K562 (cell line): Measurements from ENCODE around the gene PPT2. TPM values are rescaled to one million over a fixed set of nuclear protein-coding genes. Genes with fewer than 3 reads are reported as not detected.
A peak's percentile ranks its signal among the peaks of the same experiment; 100 is the strongest.

Source experiments
- ATAC-seq: fragments of 200-7000 bp; cut with Tn5 transposase; 3 replicates; pipeline ENCODE4 v1.9.1; 2020; ENCODE audit warnings: moderate library complexity
- BruUV-seq: library from RNA; stranded (reverse); fragments of 400-500 nt; replicated peaks from 2 replicates; lab custom pipeline; 2021; lab: Mats Ljungman, UMichigan
- CTCF ChIA-PET: fragments of 300-600 bp; formaldehyde crosslinking; extraction: SDS; loops from one replicate; lab custom pipeline; 2021; ENCODE audit warnings: low intra/inter-chr PET ratio; lab: Yijun Ruan, JAX
- POLR2A ChIA-PET: fragments of 300-600, 350-650 bp; sonication (Branson Sonifier 250); formaldehyde crosslinking; extraction: SDS; loops from one replicate; lab custom pipeline; 2021; ENCODE audit warnings: antibody characterized with exemption, inconsistent platforms; lab: Yijun Ruan, JAX
- DNase-seq, 4 experiments: peaks; one replicate each; pipeline versions ENCODE4 v3.0.0 to v3.0.0-alpha.2; 2011 to 2018; ENCODE audit warnings: low spot score in 3 of 4, mixed read lengths in 3 of 4; ENCODE audit errors: extremely low read depth in 1 of 4
- FAIRE-seq: peaks from 2 replicates; lab custom pipeline; 2011; peaks lifted over from hg19 to GRCh38; lab: Jason Lieb, UNC
- H2AFZ ChIP-seq: 2 replicates; pipeline ENCODE4 v1.6.0; 2011; ENCODE audit warnings: low read depth, low read length, control low read depth, inconsistent platforms
- H3K27ac ChIP-seq: fragments of 200-600 bp; 3 replicates; pipeline ENCODE4 v1.8.0; 2011; ENCODE audit warnings: low read depth, mild to moderate bottlenecking, control low read depth, inconsistent platforms, low read length, moderate library complexity, mixed read lengths; ENCODE audit errors: extremely low read depth
- H3K27me3 ChIP-seq, 2 experiments: fragments of 300-600 bp in 1 of 2; 2 replicates in 1 of 2; 3 replicates in 1 of 2; pipeline versions ENCODE4 v1.6.0 to v1.8.0; 2011; ENCODE audit warnings: inconsistent platforms in 2 of 2, low read length in 2 of 2, mild to moderate bottlenecking in 1 of 2, mixed read lengths in 1 of 2, moderate library complexity in 1 of 2; ENCODE audit not compliant: control insufficient read depth in 2 of 2, insufficient read depth in 2 of 2
- H3K36me3 ChIP-seq: fragments of 300-600 bp; 3 replicates; pipeline ENCODE4 v1.8.0; 2011; ENCODE audit warnings: mild to moderate bottlenecking, low read length, inconsistent platforms; ENCODE audit not compliant: control insufficient read depth, insufficient read depth
- H3K4me1 ChIP-seq, 2 experiments: fragments of 200-600 bp in 1 of 2; replicated peaks in 1 of 2; 2 replicates in 1 of 2; 3 replicates in 1 of 2; pipeline versions ENCODE4 v1.5.1 to v1.8.0; 2011; ENCODE audit warnings: inconsistent platforms in 2 of 2, low read length in 2 of 2, mild to moderate bottlenecking in 1 of 2, mixed read lengths in 1 of 2, moderate library complexity in 1 of 2; ENCODE audit not compliant: control insufficient read depth in 2 of 2, insufficient read depth in 2 of 2
- H3K4me2 ChIP-seq: 2 replicates; pipeline ENCODE4 v1.6.1; 2011; ENCODE audit warnings: low read length, control low read depth, inconsistent platforms, mixed read lengths; ENCODE audit not compliant: insufficient read depth
- H3K4me3 ChIP-seq: fragments of 200-600 bp; sonication (generic), shearing (Covaris generic); 2 replicates; pipeline ENCODE4 v1.5.1; 2016; ENCODE audit warnings: control low read depth, inconsistent platforms
- H3K79me2 ChIP-seq: fragments of 200-600 bp; 3 replicates; pipeline ENCODE4 v1.8.0; 2011; ENCODE audit warnings: low read length, inconsistent platforms; ENCODE audit not compliant: control insufficient read depth, insufficient read depth
- H3K9ac ChIP-seq, 2 experiments: 2 replicates each; pipeline versions ENCODE4 v1.6.0 to v1.6.1; 2011; ENCODE audit warnings: low read depth in 2 of 2, low read length in 2 of 2, control low read depth in 1 of 2, inconsistent platforms in 1 of 2, mild to moderate bottlenecking in 1 of 2, mixed read lengths in 1 of 2; ENCODE audit not compliant: insufficient read depth in 1 of 2
- H3K9me1 ChIP-seq: one replicate; pipeline ENCODE4 v1.6.0; 2011; ENCODE audit warnings: inconsistent platforms, mild to moderate bottlenecking, low read length, moderate library complexity; ENCODE audit not compliant: control insufficient read depth, insufficient read depth
- H3K9me3 ChIP-seq: replicated peaks from 2 replicates; pipeline ENCODE4 v1.5.1; 2011; ENCODE audit warnings: low read depth, low read length, inconsistent platforms; ENCODE audit not compliant: control insufficient read depth, insufficient read depth
- H4K20me1 ChIP-seq: replicated peaks from 2 replicates; pipeline ENCODE4 v1.6.1; 2011; ENCODE audit warnings: low read length, inconsistent platforms, mixed read lengths; ENCODE audit not compliant: control insufficient read depth, insufficient read depth
- BRD9 ChIP-seq: fragments of 450-650 bp; IDR thresholded peaks from 2 replicates; pipeline ENCODE4 v1.6.1; 2018; ENCODE audit warnings: low read depth; ENCODE audit not compliant: partially characterized antibody
- CEBPB ChIP-seq: fragments of 450-650 bp; IDR thresholded peaks from 2 replicates; pipeline ENCODE4 v1.6.1; 2016; ENCODE audit warnings: missing genetic modification characterization, missing compliant biosample characterization
- HDAC2 ChIP-seq: fragments of 450-650 bp; IDR thresholded peaks from 2 replicates; pipeline ENCODE4 v1.6.1; 2016; ENCODE audit warnings: mild to moderate bottlenecking
- JUND ChIP-seq, 2 experiments: IDR thresholded peaks; 2 replicates in 1 of 2; 3 replicates in 1 of 2; pipeline ENCODE4 v1.6.1; 2011; ENCODE audit warnings: borderline replicate concordance in 2 of 2, low read depth in 2 of 2, low read length in 2 of 2, improper control_type of control experiment in 1 of 2, missing biosample characterization in 1 of 2, missing genetic modification characterization in 1 of 2, missing genetic modification reagents in 1 of 2
- POU5F1 ChIP-seq: fragments of 150-350 bp; IDR thresholded peaks from 2 replicates; pipeline ENCODE4 v1.6.1; 2014; ENCODE audit warnings: borderline replicate concordance, low read length, low read depth, mild to moderate bottlenecking; ENCODE audit not compliant: partially characterized antibody
- SAP30 ChIP-seq: fragments of 200-600 bp; sonication (generic); IDR thresholded peaks from 2 replicates; pipeline ENCODE4 v1.6.1; 2012; ENCODE audit warnings: borderline replicate concordance, low read depth, mild to moderate bottlenecking, moderate library complexity, low read length, control low read depth, inconsistent platforms; ENCODE audit not compliant: insufficient read depth, poor library complexity, severe bottlenecking
- TBP ChIP-seq: optimal IDR thresholded peaks from 2 replicates; pipeline ENCODE3; 2011; ENCODE audit warnings: low read depth, low read length, improper control_type of control experiment
- ZZZ3 ChIP-seq: fragments of 450-650 bp; IDR thresholded peaks from 2 replicates; pipeline ENCODE4 v1.6.1; 2016; ENCODE audit warnings: antibody characterized with exemption, mild to moderate bottlenecking, moderate library complexity
- WGBS: fragments of 100-300 bp; shearing (Covaris generic); methylation state at CpG from one replicate; pipeline ENCODE4 v1.1.6; 2016; ENCODE audit warnings: low coverage, mixed read lengths; ENCODE audit not compliant: insufficient coverage; ENCODE audit errors: missing lambda C conversion rate; 5-methylcytosine and 5-hydroxymethylcytosine counted together
- in situ Hi-C: fragments of 300-500 bp; cut with MboI; formaldehyde crosslinking; loops from 4 replicates; pipeline ENCODE4 v1.15.0; 2018; ENCODE audit warnings: inconsistent platforms, mixed read lengths
- intact Hi-C: fragments of 100-400 bp; cut with micrococcal nuclease; formaldehyde crosslinking; loops from 2 replicates; pipeline ENCODE4 v1.14.2; 2022
- polyA plus RNA-seq, 8 experiments: library from polyadenylated mRNA; depleted of rRNA in 4 of 8; stranded (reverse) in 5 of 8; unstranded in 3 of 8; fragments of >200 nt; fragmentation: Nextera tagmentation in 2 of 8; fragmentation: Illumina TruSeq in 1 of 8; extraction: Ambion mirVana in 2 of 8; extraction: Trizol in 1 of 8; gene quantifications; 2 replicates each; pipeline versions ENCODE4 v1.2.1 to v1.2.3, GENCODE V29; 2011 to 2014; ENCODE audit warnings: inconsistent platforms in 1 of 8, missing spikeins in 1 of 8
- total RNA-seq, 7 experiments: library from RNA; depleted of rRNA in 6 of 7; stranded (reverse); fragments of >200 nt in 6 of 7; fragmentation: Illumina TruSeq in 2 of 7; extraction: Trizol in 2 of 7; gene quantifications; 2 replicates each; pipeline versions ENCODE4 v1.2.1 to v1.2.3, GENCODE V29; 2011 to 2021; ENCODE audit warnings: low replicate concordance in 1 of 7
- TF ChIP-seq, protein P1 (sequence below): fragments of 250-450 bp; sonication (Bioruptor Pico); IDR thresholded peaks from 2 replicates; pipeline ENCODE4 v1.4.0; 2020
- TF ChIP-seq, protein P2 (sequence below): fragments of 450-650 bp; IDR thresholded peaks from 2 replicates; pipeline ENCODE4 v1.6.1; 2016; ENCODE audit warnings: borderline replicate concordance

The PPT2 gene
- total and polyA plus RNA-seq, 9 of the 15 experiments (the other 6 are each of a cell fraction or from before 2014, with no cell fraction given), result 27.4 to 98.8 (median 69.9) TPM

GRCh38 chr6:32129297-32130088 is 24.4 kb upstream of the PPT2 start:
- Histone ChIP-seq H3K9ac (peak overlapping the region; percentile 69 to 90), H3K36me3 (peaks cover 24% of the 10 kb centered on the region; the same call in 2 of the 3 replicates), H3K27ac (peak overlapping the region; percentile 83), H3K9me3 (no peaks in the 10 kb centered on the region), H3K4me2 (peak overlapping the region; percentile 90), H4K20me1 (no peaks in the 10 kb centered on the region), H3K79me2 (peaks cover 39% of the 10 kb centered on the region), H2AFZ (peak overlapping the region; percentile 74), H3K27me3 (no peaks in the 10 kb centered on the region), H3K4me3 (peak overlapping the region; percentile 91), H3K4me1 (peaks cover 38 to 39% of the 10 kb centered on the region in 2 experiments), H3K9me1 (no peaks in the 10 kb centered on the region)
- POLR2A ChIA-PET, result interaction anchor here (0.6 to 3.9 kb wide), 24 partner anchors 8 to 1815 kb away, joined by 3 to 23 read pairs (median 4); partner anchors contain the start of genes AGPAT1, DXO, EGFL8 and HSPA1B
- 2% methylated on average over 22 of the region's 22 CpGs for WGBS
- FAIRE-seq, result no peak
- intact Hi-C loops (loop anchor here (1.0 to 5.0 kb wide), 5 partner anchors 25 to 1073 kb away; partner anchors contain the start of genes AGPAT1, HSD17B8, PPT2 and RXRB), in situ Hi-C loops (no loop called here)
- BruUV-seq, result TSS peak; percentile 58
- CTCF ChIA-PET, result no interaction called here
- peak; percentile 35 for ATAC-seq
- peak in 3 of 4 experiments; percentile 37 to 73 (median 48) for DNase-seq
- TF ChIP-seq POU5F1 (peak; percentile 85), HDAC2 (peak; percentile 11; the same call in 1 of the 2 replicates), TBP (peak; percentile 16), BRD9 (peak; percentile 31), SAP30 (peak; percentile 21), ZZZ3 (no peak), JUND (IDR thresholded peaks at IDR 0.05; ENCODE audit: borderline replicate concordance, low read depth, low read length) (peak; percentile 18; the same call in 1 of the 2 replicates), JUND (tag; IDR thresholded peaks at IDR 0.05; ENCODE audit: borderline replicate concordance, low read depth, low read length) (no peak), CEBPB (tag) (no peak)
- TF ChIP-seq, protein P1, sequence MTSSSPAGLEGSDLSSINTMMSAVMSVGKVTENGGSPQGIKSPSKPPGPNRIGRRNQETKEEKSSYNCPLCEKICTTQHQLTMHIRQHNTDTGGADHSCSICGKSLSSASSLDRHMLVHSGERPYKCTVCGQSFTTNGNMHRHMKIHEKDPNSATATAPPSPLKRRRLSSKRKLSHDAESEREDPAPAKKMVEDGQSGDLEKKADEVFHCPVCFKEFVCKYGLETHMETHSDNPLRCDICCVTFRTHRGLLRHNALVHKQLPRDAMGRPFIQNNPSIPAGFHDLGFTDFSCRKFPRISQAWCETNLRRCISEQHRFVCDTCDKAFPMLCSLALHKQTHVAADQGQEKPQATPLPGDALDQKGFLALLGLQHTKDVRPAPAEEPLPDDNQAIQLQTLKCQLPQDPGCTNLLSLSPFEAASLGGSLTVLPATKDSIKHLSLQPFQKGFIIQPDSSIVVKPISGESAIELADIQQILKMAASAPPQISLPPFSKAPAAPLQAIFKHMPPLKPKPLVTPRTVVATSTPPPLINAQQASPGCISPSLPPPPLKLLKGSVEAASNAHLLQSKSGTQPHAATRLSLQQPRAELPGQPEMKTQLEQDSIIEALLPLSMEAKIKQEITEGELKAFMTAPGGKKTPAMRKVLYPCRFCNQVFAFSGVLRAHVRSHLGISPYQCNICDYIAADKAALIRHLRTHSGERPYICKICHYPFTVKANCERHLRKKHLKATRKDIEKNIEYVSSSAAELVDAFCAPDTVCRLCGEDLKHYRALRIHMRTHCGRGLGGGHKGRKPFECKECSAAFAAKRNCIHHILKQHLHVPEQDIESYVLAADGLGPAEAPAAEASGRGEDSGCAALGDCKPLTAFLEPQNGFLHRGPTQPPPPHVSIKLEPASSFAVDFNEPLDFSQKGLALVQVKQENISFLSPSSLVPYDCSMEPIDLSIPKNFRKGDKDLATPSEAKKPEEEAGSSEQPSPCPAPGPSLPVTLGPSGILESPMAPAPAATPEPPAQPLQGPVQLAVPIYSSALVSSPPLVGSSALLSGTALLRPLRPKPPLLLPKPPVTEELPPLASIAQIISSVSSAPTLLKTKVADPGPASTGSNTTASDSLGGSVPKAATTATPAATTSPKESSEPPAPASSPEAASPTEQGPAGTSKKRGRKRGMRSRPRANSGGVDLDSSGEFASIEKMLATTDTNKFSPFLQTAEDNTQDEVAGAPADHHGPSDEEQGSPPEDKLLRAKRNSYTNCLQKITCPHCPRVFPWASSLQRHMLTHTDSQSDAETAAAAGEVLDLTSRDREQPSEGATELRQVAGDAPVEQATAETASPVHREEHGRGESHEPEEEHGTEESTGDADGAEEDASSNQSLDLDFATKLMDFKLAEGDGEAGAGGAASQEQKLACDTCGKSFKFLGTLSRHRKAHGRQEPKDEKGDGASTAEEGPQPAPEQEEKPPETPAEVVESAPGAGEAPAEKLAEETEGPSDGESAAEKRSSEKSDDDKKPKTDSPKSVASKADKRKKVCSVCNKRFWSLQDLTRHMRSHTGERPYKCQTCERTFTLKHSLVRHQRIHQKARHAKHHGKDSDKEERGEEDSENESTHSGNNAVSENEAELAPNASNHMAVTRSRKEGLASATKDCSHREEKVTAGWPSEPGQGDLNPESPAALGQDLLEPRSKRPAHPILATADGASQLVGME (CRISPR knock-in tag), result 0 out of 2 replicates have a peak, but pooled peaks have one; percentile 15
- TF ChIP-seq, protein P2, sequence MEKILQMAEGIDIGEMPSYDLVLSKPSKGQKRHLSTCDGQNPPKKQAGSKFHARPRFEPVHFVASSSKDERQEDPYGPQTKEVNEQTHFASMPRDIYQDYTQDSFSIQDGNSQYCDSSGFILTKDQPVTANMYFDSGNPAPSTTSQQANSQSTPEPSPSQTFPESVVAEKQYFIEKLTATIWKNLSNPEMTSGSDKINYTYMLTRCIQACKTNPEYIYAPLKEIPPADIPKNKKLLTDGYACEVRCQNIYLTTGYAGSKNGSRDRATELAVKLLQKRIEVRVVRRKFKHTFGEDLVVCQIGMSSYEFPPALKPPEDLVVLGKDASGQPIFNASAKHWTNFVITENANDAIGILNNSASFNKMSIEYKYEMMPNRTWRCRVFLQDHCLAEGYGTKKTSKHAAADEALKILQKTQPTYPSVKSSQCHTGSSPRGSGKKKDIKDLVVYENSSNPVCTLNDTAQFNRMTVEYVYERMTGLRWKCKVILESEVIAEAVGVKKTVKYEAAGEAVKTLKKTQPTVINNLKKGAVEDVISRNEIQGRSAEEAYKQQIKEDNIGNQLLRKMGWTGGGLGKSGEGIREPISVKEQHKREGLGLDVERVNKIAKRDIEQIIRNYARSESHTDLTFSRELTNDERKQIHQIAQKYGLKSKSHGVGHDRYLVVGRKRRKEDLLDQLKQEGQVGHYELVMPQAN, result 0 out of 2 replicates have a peak, but pooled peaks have one; percentile 23
